Panc1 (cell line): ENCODE measurements around the gene KRT86. TPM values are rescaled to one million over a fixed set of nuclear protein-coding genes. Genes with fewer than 3 reads are reported as not detected.

Experiments used
- ATAC-seq: fragments of 200-7000 bp; cut with Tn5 transposase; 2 replicates; pipeline ENCODE4 v1.9.1; 2020; ENCODE audit warnings: mild to moderate bottlenecking, moderate library complexity
- BruUV-seq: library from RNA; stranded (reverse); fragments of 400-500 nt; replicated peaks from 2 replicates; lab custom pipeline; 2021; lab: Mats Ljungman, UMichigan
- CTCF ChIA-PET: fragments of 300-600 bp; sonication (Branson Sonifier 250); formaldehyde crosslinking; loops from one replicate; lab custom pipeline; 2022; ENCODE audit warnings: antibody characterized with exemption; lab: Charles Lee
- POLR2A ChIA-PET: fragments of 300-600 bp; sonication (Branson Sonifier 250); formaldehyde crosslinking; loops from one replicate; lab custom pipeline; 2022; ENCODE audit warnings: antibody characterized with exemption; lab: Charles Lee
- DNase-seq: peaks from one replicate; pipeline ENCODE4 v3.0.0-alpha.2; 2010; ENCODE audit warnings: low read depth, low spot score
- H3K27ac ChIP-seq: 2 replicates; pipeline ENCODE4 v1.5.1; 2011; ENCODE audit warnings: mild to moderate bottlenecking, low read length, inconsistent platforms
- H3K27me3 ChIP-seq: fragments of 200-500 bp; sonication (Bioruptor generic); 2 replicates; pipeline ENCODE4 v1.6.0; 2014; ENCODE audit warnings: low read length, inconsistent platforms; ENCODE audit not compliant: control insufficient read depth, insufficient read depth
- H3K36me3 ChIP-seq: fragments of 200-500 bp; sonication (Bioruptor generic); 2 replicates; pipeline ENCODE4 v1.5.1; 2014; ENCODE audit warnings: inconsistent platforms, mild to moderate bottlenecking, low read length, moderate library complexity; ENCODE audit not compliant: control insufficient read depth, insufficient read depth
- H3K4me1 ChIP-seq: 2 replicates; pipeline ENCODE4 v1.5.1; 2011; ENCODE audit warnings: inconsistent platforms, mild to moderate bottlenecking, low read length, moderate library complexity; ENCODE audit not compliant: control insufficient read depth, insufficient read depth
- H3K4me3 ChIP-seq, 2 experiments: 2 replicates each; pipeline ENCODE4 v1.5.1; 2011 to 2012; ENCODE audit warnings: low read depth in 2 of 2, low read length in 2 of 2, mild to moderate bottlenecking in 2 of 2, inconsistent platforms in 1 of 2, moderate library complexity in 1 of 2
- H3K9me3 ChIP-seq: fragments of 200-500 bp; sonication (Bioruptor generic); 2 replicates; pipeline ENCODE4 v1.5.1; 2014; ENCODE audit warnings: low read depth, mild to moderate bottlenecking, inconsistent platforms, low read length, moderate library complexity; ENCODE audit not compliant: control insufficient read depth, insufficient read depth
- CTCF ChIP-seq: fragments of 450-650 bp; IDR thresholded peaks from 2 replicates; pipeline ENCODE4 v1.5.1; 2017; ENCODE audit warnings: mild to moderate bottlenecking
- POLR2AphosphoS5 ChIP-seq: IDR thresholded peaks from 2 replicates; pipeline ENCODE4 v1.6.1; 2012; ENCODE audit warnings: mild to moderate bottlenecking, low read depth, low read length, moderate library complexity
- SIN3A ChIP-seq: IDR thresholded peaks from 2 replicates; pipeline ENCODE4 v1.6.1; 2012; ENCODE audit warnings: low read depth, mild to moderate bottlenecking, low read length, moderate library complexity, borderline replicate concordance; ENCODE audit not compliant: insufficient read depth
- TCF7L2 ChIP-seq: IDR thresholded peaks from 2 replicates; pipeline ENCODE4 v1.6.1; 2011; ENCODE audit warnings: mild to moderate bottlenecking, low read depth, low read length, inconsistent platforms
- in situ Hi-C: cut with HindIII; loops from 2 replicates; pipeline ENCODE4 v1.10.0; 2016; ENCODE audit warnings: low sequenced_read_pairs, low pct_unique_long_range_greater_than_20kb
- intact Hi-C: fragments of 100-400 bp; cut with micrococcal nuclease; formaldehyde crosslinking; loops from one replicate; pipeline ENCODE4 v1.10.0; 2022; ENCODE audit not compliant: unreplicated experiment
- total RNA-seq: library from RNA; stranded (reverse); gene quantifications from one replicate; pipeline ENCODE4 v1.2.1, GENCODE V29; 2021; ENCODE audit not compliant: unreplicated experiment
- TF ChIP-seq, protein P1 (sequence below), 2 experiments: IDR thresholded peaks; 2 replicates each; pipeline ENCODE4 v1.6.1; 2011 to 2012; ENCODE audit warnings: low read depth in 2 of 2, control low read depth in 1 of 2, low read length in 1 of 2, mild to moderate bottlenecking in 1 of 2, moderate library complexity in 1 of 2; ENCODE audit not compliant: insufficient read depth in 1 of 2

KRT86 gene
- total RNA-seq, 1 experiment from 2014 or later, result 1.1 TPM

- peak overlapping the region; percentile 46 to 59 for H3K4me3 ChIP-seq
- intact Hi-C loops, result no loop called here
- peak overlapping the region; percentile 71 for H3K27ac ChIP-seq
- CTCF ChIA-PET, result interaction anchor here (1.1 kb wide), 2 partner anchors 24 to 30 kb away, joined by 3 read pairs; no protein-coding TSS in a partner anchor
- in situ Hi-C loops, result no loop called here
- DNase-seq (no peak), ATAC-seq (peak; percentile 9)
- H3K36me3 ChIP-seq, result no peaks in the 10 kb centered on the region
- H3K4me1 ChIP-seq, result peaks cover 10% of the 10 kb centered on the region
- no peak for TF ChIP-seq CTCF
- TF ChIP-seq POLR2AphosphoS5, result no peak
- TF ChIP-seq SIN3A, result no peak
- TF ChIP-seq, protein P1, sequence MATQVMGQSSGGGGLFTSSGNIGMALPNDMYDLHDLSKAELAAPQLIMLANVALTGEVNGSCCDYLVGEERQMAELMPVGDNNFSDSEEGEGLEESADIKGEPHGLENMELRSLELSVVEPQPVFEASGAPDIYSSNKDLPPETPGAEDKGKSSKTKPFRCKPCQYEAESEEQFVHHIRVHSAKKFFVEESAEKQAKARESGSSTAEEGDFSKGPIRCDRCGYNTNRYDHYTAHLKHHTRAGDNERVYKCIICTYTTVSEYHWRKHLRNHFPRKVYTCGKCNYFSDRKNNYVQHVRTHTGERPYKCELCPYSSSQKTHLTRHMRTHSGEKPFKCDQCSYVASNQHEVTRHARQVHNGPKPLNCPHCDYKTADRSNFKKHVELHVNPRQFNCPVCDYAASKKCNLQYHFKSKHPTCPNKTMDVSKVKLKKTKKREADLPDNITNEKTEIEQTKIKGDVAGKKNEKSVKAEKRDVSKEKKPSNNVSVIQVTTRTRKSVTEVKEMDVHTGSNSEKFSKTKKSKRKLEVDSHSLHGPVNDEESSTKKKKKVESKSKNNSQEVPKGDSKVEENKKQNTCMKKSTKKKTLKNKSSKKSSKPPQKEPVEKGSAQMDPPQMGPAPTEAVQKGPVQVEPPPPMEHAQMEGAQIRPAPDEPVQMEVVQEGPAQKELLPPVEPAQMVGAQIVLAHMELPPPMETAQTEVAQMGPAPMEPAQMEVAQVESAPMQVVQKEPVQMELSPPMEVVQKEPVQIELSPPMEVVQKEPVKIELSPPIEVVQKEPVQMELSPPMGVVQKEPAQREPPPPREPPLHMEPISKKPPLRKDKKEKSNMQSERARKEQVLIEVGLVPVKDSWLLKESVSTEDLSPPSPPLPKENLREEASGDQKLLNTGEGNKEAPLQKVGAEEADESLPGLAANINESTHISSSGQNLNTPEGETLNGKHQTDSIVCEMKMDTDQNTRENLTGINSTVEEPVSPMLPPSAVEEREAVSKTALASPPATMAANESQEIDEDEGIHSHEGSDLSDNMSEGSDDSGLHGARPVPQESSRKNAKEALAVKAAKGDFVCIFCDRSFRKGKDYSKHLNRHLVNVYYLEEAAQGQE (IDR thresholded peaks at IDR 0.05; ENCODE audit: insufficient read depth in 1 of 2, low read depth in 2 of 2, low read length in 1 of 2), result no peak
- no peak for TF ChIP-seq TCF7L2
- no TSS peak for BruUV-seq
- POLR2A ChIA-PET, result no interaction called here
- H3K27me3 ChIP-seq, result no peaks in the 10 kb centered on the region
- H3K9me3 ChIP-seq, result no peaks in the 10 kb centered on the region
These were observed 34.5 kb downstream of the KRT86 start for GRCh38 chr12:52308806-52309425.

- Histone ChIP-seq H3K9me3 (no peaks in the 10 kb centered on the region), H3K4me1 (peaks cover 10% of the 10 kb centered on the region), H3K27ac (no peak overlapping the region), H3K36me3 (no peaks in the 10 kb centered on the region), H3K27me3 (no peaks in the 10 kb centered on the region), H3K4me3 (no peak overlapping the region)
- ChIA-PET CTCF (interaction anchor here (1.4 kb wide), 1 partner anchor 17 kb away, joined by 6 read pairs; no protein-coding TSS in a partner anchor), POLR2A (no interaction called here)
- TF ChIP-seq TCF7L2, result no peak
- TF ChIP-seq CTCF, result no peak
- no peak for TF ChIP-seq POLR2AphosphoS5
- TF ChIP-seq, protein P1 (IDR thresholded peaks at IDR 0.05; ENCODE audit: insufficient read depth in 1 of 2, low read depth in 2 of 2, low read length in 1 of 2), result no peak
- TF ChIP-seq SIN3A, result no peak
- ATAC-seq (no peak), DNase-seq (no peak)
- no TSS peak for BruUV-seq
- in situ Hi-C loops, result no loop called here
- intact Hi-C loops, result no loop called here
These were observed 36.3 kb downstream of the KRT86 start for GRCh38 chr12:52310622-52311284.
